Endothelial cell (in vitro differentiated cells): ENCODE data around the gene EMC10. TPM values are rescaled to one million over a fixed set of nuclear protein-coding genes. Genes with fewer than 3 reads are reported as not detected.

ENCODE experiments used
- DNase-seq: peaks from one replicate; pipeline ENCODE4 v3.0.0; 2021; ENCODE audit warnings: low spot score
- H3K27ac Mint-ChIP-seq: one replicate; pipeline ENCODE4 v1.8.0; 2021; ENCODE audit warnings: mixed read lengths, inconsistent platforms; ENCODE audit not compliant: unreplicated experiment
- H3K27me3 Mint-ChIP-seq: one replicate; pipeline ENCODE4 v1.8.0; 2021; ENCODE audit warnings: mild to moderate bottlenecking, moderate library complexity, mixed read lengths, inconsistent platforms; ENCODE audit not compliant: unreplicated experiment
- H3K36me3 Mint-ChIP-seq: one replicate; pipeline ENCODE4 v1.8.0; 2021; ENCODE audit warnings: mild to moderate bottlenecking, low read depth, mixed read lengths, inconsistent platforms; ENCODE audit not compliant: unreplicated experiment
- H3K4me1 Mint-ChIP-seq: one replicate; pipeline ENCODE4 v1.8.0; 2021; ENCODE audit warnings: mild to moderate bottlenecking, mixed read lengths, inconsistent platforms; ENCODE audit not compliant: unreplicated experiment
- H3K4me3 Mint-ChIP-seq: one replicate; pipeline ENCODE4 v1.8.0; 2021; ENCODE audit warnings: mild to moderate bottlenecking, mixed read lengths, inconsistent platforms; ENCODE audit not compliant: unreplicated experiment
- H3K9me3 Mint-ChIP-seq: one replicate; pipeline ENCODE4 v1.8.0; 2021; ENCODE audit warnings: mixed read lengths, inconsistent platforms; ENCODE audit not compliant: unreplicated experiment
- total RNA-seq: library from RNA; stranded (reverse); fragmentation: NEBNext Ultra II Directional; extraction: Animal tissue kit (Norgen Biotek cat#: 25700); gene quantifications from one replicate; pipeline ENCODE4 v1.2.1, GENCODE V29; 2021; ENCODE audit not compliant: unreplicated experiment
- TF ChIP-seq, protein P1 (sequence below): fragments of 200-600 bp; sonication (generic); IDR thresholded peaks from one replicate; pipeline ENCODE4 v1.5.0; 2021; ENCODE audit warnings: antibody characterized with exemption; ENCODE audit not compliant: unreplicated experiment

The EMC10 gene
- total RNA-seq, 1 donor from 2014 or later, result 0.21 TPM

DNA sequence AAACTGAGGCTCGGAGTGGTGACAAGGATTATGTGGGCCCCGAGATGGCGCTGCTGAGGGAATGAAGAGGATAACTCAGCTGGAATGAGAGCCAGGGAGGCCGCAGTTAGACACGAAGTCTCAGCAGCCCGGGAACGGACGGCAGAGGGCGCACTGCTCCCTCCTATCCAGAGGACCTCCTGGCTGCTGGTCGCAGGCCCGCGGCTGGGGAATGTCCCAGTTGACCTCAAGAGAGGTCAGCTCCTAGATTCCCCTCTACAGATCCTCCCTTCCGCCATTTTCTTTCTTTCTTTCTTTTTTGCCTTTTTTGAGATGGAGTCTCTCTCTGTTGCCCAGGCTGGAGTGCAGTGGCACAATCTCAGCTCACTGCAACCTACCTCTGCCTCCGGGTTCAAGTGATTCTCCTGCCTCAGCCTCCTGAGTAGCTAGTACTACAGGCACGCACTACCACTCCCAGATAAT is 61.5 kb downstream of the EMC10 start:
- Mint-ChIP-seq H3K27me3 (peaks cover 4% of the 10 kb centered on the region), H3K4me1 (no peaks in the 10 kb centered on the region), H3K9me3 (peaks cover 24% of the 10 kb centered on the region), H3K4me3 (no peak overlapping the region), H3K27ac (no peak overlapping the region), H3K36me3 (peaks cover 17% of the 10 kb centered on the region)
- TF ChIP-seq, protein P1, sequence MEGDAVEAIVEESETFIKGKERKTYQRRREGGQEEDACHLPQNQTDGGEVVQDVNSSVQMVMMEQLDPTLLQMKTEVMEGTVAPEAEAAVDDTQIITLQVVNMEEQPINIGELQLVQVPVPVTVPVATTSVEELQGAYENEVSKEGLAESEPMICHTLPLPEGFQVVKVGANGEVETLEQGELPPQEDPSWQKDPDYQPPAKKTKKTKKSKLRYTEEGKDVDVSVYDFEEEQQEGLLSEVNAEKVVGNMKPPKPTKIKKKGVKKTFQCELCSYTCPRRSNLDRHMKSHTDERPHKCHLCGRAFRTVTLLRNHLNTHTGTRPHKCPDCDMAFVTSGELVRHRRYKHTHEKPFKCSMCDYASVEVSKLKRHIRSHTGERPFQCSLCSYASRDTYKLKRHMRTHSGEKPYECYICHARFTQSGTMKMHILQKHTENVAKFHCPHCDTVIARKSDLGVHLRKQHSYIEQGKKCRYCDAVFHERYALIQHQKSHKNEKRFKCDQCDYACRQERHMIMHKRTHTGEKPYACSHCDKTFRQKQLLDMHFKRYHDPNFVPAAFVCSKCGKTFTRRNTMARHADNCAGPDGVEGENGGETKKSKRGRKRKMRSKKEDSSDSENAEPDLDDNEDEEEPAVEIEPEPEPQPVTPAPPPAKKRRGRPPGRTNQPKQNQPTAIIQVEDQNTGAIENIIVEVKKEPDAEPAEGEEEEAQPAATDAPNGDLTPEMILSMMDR, result no peak
- peak; percentile 19 for DNase-seq

Other genes starting within 250 kb of the EMC10 start
- gene KCNC3, start 147.1 kb upstream of the EMC10 start, total RNA-seq, result not detected
- gene NAPSA, start 110.9 kb upstream of the EMC10 start, total RNA-seq, result not detected
- 21.6 TPM for gene NR1H2, start 100.0 kb upstream of the EMC10 start, total RNA-seq
- gene POLD1, start 92.2 kb upstream of the EMC10 start, total RNA-seq, result 54.4 TPM
- not detected for gene SPIB, start 57.6 kb upstream of the EMC10 start, total RNA-seq
- gene MYBPC2, start 43.6 kb upstream of the EMC10 start, total RNA-seq, result 0.46 TPM
- gene GARIN5A, start 341 bp downstream of the EMC10 start, total RNA-seq, result not detected
- gene JOSD2, start 34.7 kb downstream of the EMC10 start, total RNA-seq, result 0.46 TPM
- gene ASPDH, start 37.4 kb downstream of the EMC10 start, total RNA-seq, result not detected
- 3.0 TPM for gene LRRC4B, start 91.9 kb downstream of the EMC10 start, total RNA-seq
- gene SYT3, start 163.4 kb downstream of the EMC10 start, total RNA-seq, result 0.15 TPM
- gene C19orf81, start 172.9 kb downstream of the EMC10 start, total RNA-seq, result not detected
- gene SHANK1, start 243.3 kb downstream of the EMC10 start, total RNA-seq, result 6.5 TPM
- 37.3 TPM for gene CLEC11A, start 246.9 kb downstream of the EMC10 start, total RNA-seq